GM12878 (cell line): Measurements from ENCODE around the gene ALDH3B2. TPM values are rescaled to one million over a fixed set of nuclear protein-coding genes. Genes with fewer than 3 reads are reported as not detected.

ENCODE experiments used
- CBFB ChIP-seq: IDR thresholded peaks from 2 replicates; pipeline ENCODE4 v1.6.1; 2016; ENCODE audit warnings: antibody characterized with exemption, low read depth
- ESRRA ChIP-seq: IDR thresholded peaks from 2 replicates; pipeline ENCODE4 v1.6.1; 2012; ENCODE audit warnings: mild to moderate bottlenecking, low read length, improper control_type of control experiment
- IRF5 ChIP-seq: fragments of 450-650 bp; IDR thresholded peaks from 2 replicates; pipeline ENCODE4 v1.6.1; 2017; ENCODE audit warnings: borderline replicate concordance
- RUNX3 ChIP-seq: IDR thresholded peaks from 2 replicates; pipeline ENCODE4 v1.6.1; 2012; ENCODE audit warnings: low read length, inconsistent platforms
- ZBTB11 ChIP-seq: fragments of 450-650 bp; formaldehyde crosslinking; IDR thresholded peaks from 2 replicates; pipeline ENCODE4 v1.5.0; 2022; ENCODE audit warnings: mild to moderate bottlenecking, missing genetic modification characterization
- ZNF687 ChIP-seq: fragments of 450-650 bp; IDR thresholded peaks from 2 replicates; pipeline ENCODE4 v1.6.1; 2017; ENCODE audit warnings: mild to moderate bottlenecking, moderate library complexity
- polyA plus RNA-seq, 11 experiments: library from polyadenylated mRNA; depleted of rRNA in 4 of 11; unstranded in 6 of 11; stranded (reverse) in 5 of 11; fragments of >200 nt; fragmentation: Nextera tagmentation in 4 of 11; fragmentation: Illumina TruSeq in 1 of 11; extraction: Ambion mirVana in 4 of 11; extraction: Trizol in 1 of 11; gene quantifications; 1 replicate in 1 of 11; 2 replicates in 10 of 11; pipeline versions ENCODE4 v1.2.1 to v1.2.3, GENCODE V29; 2011 to 2016; ENCODE audit warnings: inconsistent platforms in 2 of 11, missing spikeins in 2 of 11, low read depth in 1 of 11
- total RNA-seq, 4 experiments: library from RNA; depleted of rRNA in 3 of 4; stranded (reverse); fragments of >200 nt in 3 of 4; fragmentation: Illumina TruSeq in 1 of 4; extraction: Trizol in 1 of 4; gene quantifications; 2 replicates each; pipeline versions ENCODE4 v1.2.1 to v1.2.3, GENCODE V29; 2013 to 2021

The ALDH3B2 gene
- total and polyA plus RNA-seq, 10 of the 15 experiments (the other 5 are each of a cell fraction or from before 2014, with no cell fraction given), result 0.09 to 0.17 TPM; not detected in 8

- TF ChIP-seq ZBTB11, result no peak
- no peak for TF ChIP-seq ESRRA
- TF ChIP-seq IRF5, result peak; percentile 73; the same call in 1 of the 2 replicates
- peak; percentile 91 for TF ChIP-seq RUNX3
- peak; percentile 68 for TF ChIP-seq ZNF687
- peak; percentile 63; the same call in 1 of the 2 replicates for TF ChIP-seq CBFB
Measured at GRCh38 chr11:67646535-67647336, 27.7 kb downstream of the ALDH3B2 start (continued).
